Panc1 (cell line): ENCODE results near the gene IPO8.

Experiments used
- CTCF ChIP-seq: fragments of 450-650 bp; IDR thresholded peaks from 2 replicates; pipeline ENCODE4 v1.5.1; 2017; ENCODE audit warnings: mild to moderate bottlenecking
- SIN3A ChIP-seq: IDR thresholded peaks from 2 replicates; pipeline ENCODE4 v1.6.1; 2012; ENCODE audit warnings: low read depth, mild to moderate bottlenecking, low read length, moderate library complexity, borderline replicate concordance; ENCODE audit not compliant: insufficient read depth

- TF ChIP-seq CTCF (no peak), SIN3A (no peak)
Measured at GRCh38 chr12:30696103-30696408, 387 bp upstream of the IPO8 start.
